GM12878 (cell line): Measurements from ENCODE around the gene COL4A2. TPM values are rescaled to one million over a fixed set of nuclear protein-coding genes. Genes with fewer than 3 reads are reported as not detected.

Source experiments
- BACH1 ChIP-seq: fragments of 450-650 bp; IDR thresholded peaks from 2 replicates; pipeline ENCODE4 v1.6.1; 2017; ENCODE audit warnings: mild to moderate bottlenecking, borderline replicate concordance
- CEBPB ChIP-seq, 2 experiments: fragments of 150-350 bp in 1 of 2; IDR thresholded peaks; 2 replicates each; pipeline ENCODE4 v1.6.1; 2012 to 2014; ENCODE audit warnings: low read depth in 2 of 2, low read length in 2 of 2, borderline replicate concordance in 1 of 2, inconsistent platforms in 1 of 2
- CHD2 ChIP-seq: IDR thresholded peaks from 2 replicates; pipeline ENCODE4 v1.6.1; 2011; ENCODE audit warnings: low read depth, low read length, improper control_type of control experiment, borderline replicate concordance
- MEF2A ChIP-seq: IDR thresholded peaks from 2 replicates; pipeline ENCODE4 v1.6.1; 2011; ENCODE audit warnings: low read depth, mild to moderate bottlenecking, low read length, moderate library complexity; ENCODE audit not compliant: insufficient read depth
- MYC ChIP-seq: IDR thresholded peaks from 2 replicates; pipeline ENCODE4 v1.6.1; 2011; ENCODE audit warnings: mild to moderate bottlenecking, low read length, moderate library complexity, inconsistent platforms; ENCODE audit not compliant: insufficient read depth, insufficient replicate concordance, insufficient read length, severe bottlenecking
- NR2F1 ChIP-seq: fragments of 450-650 bp; conservative IDR thresholded peaks from 2 replicates; pipeline ENCODE4 v1.6.1; 2017; ENCODE audit warnings: mild to moderate bottlenecking
- RAD51 ChIP-seq: fragments of 450-650 bp; IDR thresholded peaks from 2 replicates; pipeline ENCODE4 v1.6.1; 2016; ENCODE audit warnings: moderate library complexity, mild to moderate bottlenecking, inconsistent platforms
- SUPT20H ChIP-seq: IDR thresholded peaks from 2 replicates; pipeline ENCODE4 v1.6.1; 2011; ENCODE audit warnings: low read depth, mild to moderate bottlenecking, low read length, moderate library complexity, borderline replicate concordance; ENCODE audit not compliant: control insufficient read depth
- polyA plus RNA-seq, 11 experiments: library from polyadenylated mRNA; depleted of rRNA in 4 of 11; unstranded in 6 of 11; stranded (reverse) in 5 of 11; fragments of >200 nt; fragmentation: Nextera tagmentation in 4 of 11; fragmentation: Illumina TruSeq in 1 of 11; extraction: Ambion mirVana in 4 of 11; extraction: Trizol in 1 of 11; gene quantifications; 1 replicate in 1 of 11; 2 replicates in 10 of 11; pipeline versions ENCODE4 v1.2.1 to v1.2.3, GENCODE V29; 2011 to 2016; ENCODE audit warnings: inconsistent platforms in 2 of 11, missing spikeins in 2 of 11, low read depth in 1 of 11
- total RNA-seq, 4 experiments: library from RNA; depleted of rRNA in 3 of 4; stranded (reverse); fragments of >200 nt in 3 of 4; fragmentation: Illumina TruSeq in 1 of 4; extraction: Trizol in 1 of 4; gene quantifications; 2 replicates each; pipeline versions ENCODE4 v1.2.1 to v1.2.3, GENCODE V29; 2013 to 2021
- TF ChIP-seq, protein P1 (sequence below): IDR thresholded peaks from 2 replicates; pipeline ENCODE4 v1.6.1; 2012; ENCODE audit warnings: mild to moderate bottlenecking, low read depth, low read length

COL4A2 gene
- total and polyA plus RNA-seq, 10 of the 15 experiments (the other 5 are each of a cell fraction or from before 2014, with no cell fraction given): 0.16 to 1.6 (median 0.62) TPM; not detected in 3

- TF ChIP-seq CEBPB (IDR thresholded peaks at IDR 0.05; ENCODE audit: borderline replicate concordance in 1 of 2, low read depth in 2 of 2, low read length in 2 of 2): no peak
- TF ChIP-seq SUPT20H: no peak
- no peak for TF ChIP-seq NR2F1
- no peak for TF ChIP-seq CHD2
- TF ChIP-seq MYC: no peak
- TF ChIP-seq MEF2A: no peak
- no peak for TF ChIP-seq RAD51
- TF ChIP-seq BACH1: no peak
- TF ChIP-seq, protein P1, sequence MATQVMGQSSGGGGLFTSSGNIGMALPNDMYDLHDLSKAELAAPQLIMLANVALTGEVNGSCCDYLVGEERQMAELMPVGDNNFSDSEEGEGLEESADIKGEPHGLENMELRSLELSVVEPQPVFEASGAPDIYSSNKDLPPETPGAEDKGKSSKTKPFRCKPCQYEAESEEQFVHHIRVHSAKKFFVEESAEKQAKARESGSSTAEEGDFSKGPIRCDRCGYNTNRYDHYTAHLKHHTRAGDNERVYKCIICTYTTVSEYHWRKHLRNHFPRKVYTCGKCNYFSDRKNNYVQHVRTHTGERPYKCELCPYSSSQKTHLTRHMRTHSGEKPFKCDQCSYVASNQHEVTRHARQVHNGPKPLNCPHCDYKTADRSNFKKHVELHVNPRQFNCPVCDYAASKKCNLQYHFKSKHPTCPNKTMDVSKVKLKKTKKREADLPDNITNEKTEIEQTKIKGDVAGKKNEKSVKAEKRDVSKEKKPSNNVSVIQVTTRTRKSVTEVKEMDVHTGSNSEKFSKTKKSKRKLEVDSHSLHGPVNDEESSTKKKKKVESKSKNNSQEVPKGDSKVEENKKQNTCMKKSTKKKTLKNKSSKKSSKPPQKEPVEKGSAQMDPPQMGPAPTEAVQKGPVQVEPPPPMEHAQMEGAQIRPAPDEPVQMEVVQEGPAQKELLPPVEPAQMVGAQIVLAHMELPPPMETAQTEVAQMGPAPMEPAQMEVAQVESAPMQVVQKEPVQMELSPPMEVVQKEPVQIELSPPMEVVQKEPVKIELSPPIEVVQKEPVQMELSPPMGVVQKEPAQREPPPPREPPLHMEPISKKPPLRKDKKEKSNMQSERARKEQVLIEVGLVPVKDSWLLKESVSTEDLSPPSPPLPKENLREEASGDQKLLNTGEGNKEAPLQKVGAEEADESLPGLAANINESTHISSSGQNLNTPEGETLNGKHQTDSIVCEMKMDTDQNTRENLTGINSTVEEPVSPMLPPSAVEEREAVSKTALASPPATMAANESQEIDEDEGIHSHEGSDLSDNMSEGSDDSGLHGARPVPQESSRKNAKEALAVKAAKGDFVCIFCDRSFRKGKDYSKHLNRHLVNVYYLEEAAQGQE: no peak
Observed at GRCh38 chr13:110528911-110529310, 221.8 kb downstream of the COL4A2 start (continued).
